ENCODE data around the gene HECTD4. TPM values are rescaled to one million over a fixed set of nuclear protein-coding genes. Genes with fewer than 3 reads are reported as not detected.

HECTD4 gene
- total and polyA plus RNA-seq, 2 experiments from 2014 or later = 25.7 to 36.9 TPM

DNA sequence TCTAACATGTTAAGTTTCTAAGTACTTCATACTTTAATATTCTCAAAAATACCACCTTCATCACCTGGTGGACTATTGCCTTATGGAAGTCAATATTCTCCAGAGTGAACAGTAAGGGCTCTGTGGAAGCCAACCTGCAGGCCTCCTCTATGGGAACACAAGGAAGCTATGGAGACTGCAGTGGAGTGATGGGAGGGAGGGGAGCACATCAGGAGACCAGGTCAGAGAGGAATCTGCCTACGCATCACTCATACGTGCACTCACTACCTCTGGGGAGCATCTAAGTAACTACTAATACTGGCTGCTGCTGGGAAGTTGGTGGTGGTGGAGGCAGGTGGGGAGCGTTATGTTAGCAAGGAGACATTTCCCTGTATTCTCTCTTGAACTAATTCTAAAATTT lies 19.9 kb downstream of the HECTD4 start:
- no peaks in the 10 kb centered on the region for H3F3A ChIP-seq (replicated peaks; ENCODE audit: low read depth)
- H3K4me2 ChIP-seq = no peak overlapping the region
- Mint-ChIP-seq H3K36me3 (ENCODE audit: low read depth) (no peaks in the 10 kb centered on the region), H3K4me3 (no peak overlapping the region), H3K4me1 (no peaks in the 10 kb centered on the region), H3K27ac (no peak overlapping the region), H3K27me3 (ENCODE audit: insufficient read depth, low read depth, poor library complexity) (peaks cover 4% of the 10 kb centered on the region), H3K9me3 (no peaks in the 10 kb centered on the region)
- DNase-seq (ENCODE audit: low spot score) = no peak
- no peaks in the 10 kb centered on the region for H3K36me3 ChIP-seq (ENCODE audit: insufficient read depth)
- no peaks in the 10 kb centered on the region for H3K9me2 ChIP-seq (ENCODE audit: insufficient read depth)
- no peaks in the 10 kb centered on the region for H3K27me3 ChIP-seq (ENCODE audit: insufficient read depth)
- no peaks in the 10 kb centered on the region for H3K4me1 ChIP-seq (ENCODE audit: insufficient read depth)
- H3K79me2 ChIP-seq (replicated peaks; ENCODE audit: insufficient read depth) = peaks cover 98% of the 10 kb centered on the region
- H3K4me3 ChIP-seq = no peak overlapping the region
- no peak for TF ChIP-seq EZH2 (IDR thresholded peaks at IDR 0.05; ENCODE audit: low read depth, unreplicated experiment)
- TF ChIP-seq ZNF331 (CRISPR knock-in tag; IDR thresholded peaks at IDR 0.05; ENCODE audit: low read depth) = no peak
- no peak for TF ChIP-seq STAT1 (IDR thresholded peaks at IDR 0.05; ENCODE audit: unreplicated experiment)
- TF ChIP-seq NANOG (IDR thresholded peaks at IDR 0.05; ENCODE audit: borderline replicate concordance) = no peak
- no peak for TF ChIP-seq POLR2AphosphoS5 (IDR thresholded peaks at IDR 0.05; ENCODE audit: low read depth)
- no peaks in the 10 kb centered on the region; the same call in 1 of the 2 replicates for H4K20me1 ChIP-seq (replicated peaks; ENCODE audit: insufficient read depth)
- ATAC-seq = peak; percentile 82
- no peak overlapping the region for H3K27ac ChIP-seq (ENCODE audit: low read depth)
- H2AFZ ChIP-seq = no peak overlapping the region

DNA sequence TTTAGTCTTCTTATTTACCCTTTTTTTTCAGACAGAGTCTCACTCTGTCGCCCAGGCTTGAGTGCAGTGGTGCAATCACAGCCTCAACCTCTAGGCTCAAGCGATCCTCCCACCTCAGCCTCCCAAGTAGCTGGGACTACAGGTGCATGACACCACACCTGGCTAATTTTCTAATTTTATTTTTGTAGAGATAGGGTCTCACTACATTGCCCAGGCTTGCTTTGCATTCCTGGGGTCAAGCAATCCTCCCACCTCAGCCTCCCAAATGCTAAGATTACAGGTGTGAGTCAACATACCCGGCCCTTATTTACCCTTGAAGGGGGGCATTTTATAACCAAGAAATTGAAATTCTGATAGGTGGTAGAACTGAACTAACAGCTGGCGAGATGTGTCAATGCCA lies 21.0 kb downstream of the HECTD4 start:
- DNase-seq (ENCODE audit: low spot score) = no peak
- H3K4me1 Mint-ChIP-seq = no peaks in the 10 kb centered on the region
- TF ChIP-seq ETS1 (IDR thresholded peaks at IDR 0.05) (no peak), EZH2phosphoT487 (IDR thresholded peaks at IDR 0.05; ENCODE audit: unreplicated experiment) (no peak), ZNF114 (CRISPR knock-in tag; IDR thresholded peaks at IDR 0.05) (no peak), EZH2 (IDR thresholded peaks at IDR 0.05; ENCODE audit: low read depth, unreplicated experiment) (no peak), POLR2AphosphoS5 (IDR thresholded peaks at IDR 0.05; ENCODE audit: low read depth) (no peak), STAT1 (IDR thresholded peaks at IDR 0.05; ENCODE audit: unreplicated experiment) (no peak), CTCF (conservative IDR thresholded peaks at IDR 0.05; ENCODE audit: low read depth in 2 of 2) (no peak), ZNF331 (CRISPR knock-in tag; IDR thresholded peaks at IDR 0.05; ENCODE audit: low read depth) (no peak), CREB1 (CRISPR knock-in tag; IDR thresholded peaks at IDR 0.05; ENCODE audit: low read depth) (no peak)
- TF ChIP-seq, protein P1, sequence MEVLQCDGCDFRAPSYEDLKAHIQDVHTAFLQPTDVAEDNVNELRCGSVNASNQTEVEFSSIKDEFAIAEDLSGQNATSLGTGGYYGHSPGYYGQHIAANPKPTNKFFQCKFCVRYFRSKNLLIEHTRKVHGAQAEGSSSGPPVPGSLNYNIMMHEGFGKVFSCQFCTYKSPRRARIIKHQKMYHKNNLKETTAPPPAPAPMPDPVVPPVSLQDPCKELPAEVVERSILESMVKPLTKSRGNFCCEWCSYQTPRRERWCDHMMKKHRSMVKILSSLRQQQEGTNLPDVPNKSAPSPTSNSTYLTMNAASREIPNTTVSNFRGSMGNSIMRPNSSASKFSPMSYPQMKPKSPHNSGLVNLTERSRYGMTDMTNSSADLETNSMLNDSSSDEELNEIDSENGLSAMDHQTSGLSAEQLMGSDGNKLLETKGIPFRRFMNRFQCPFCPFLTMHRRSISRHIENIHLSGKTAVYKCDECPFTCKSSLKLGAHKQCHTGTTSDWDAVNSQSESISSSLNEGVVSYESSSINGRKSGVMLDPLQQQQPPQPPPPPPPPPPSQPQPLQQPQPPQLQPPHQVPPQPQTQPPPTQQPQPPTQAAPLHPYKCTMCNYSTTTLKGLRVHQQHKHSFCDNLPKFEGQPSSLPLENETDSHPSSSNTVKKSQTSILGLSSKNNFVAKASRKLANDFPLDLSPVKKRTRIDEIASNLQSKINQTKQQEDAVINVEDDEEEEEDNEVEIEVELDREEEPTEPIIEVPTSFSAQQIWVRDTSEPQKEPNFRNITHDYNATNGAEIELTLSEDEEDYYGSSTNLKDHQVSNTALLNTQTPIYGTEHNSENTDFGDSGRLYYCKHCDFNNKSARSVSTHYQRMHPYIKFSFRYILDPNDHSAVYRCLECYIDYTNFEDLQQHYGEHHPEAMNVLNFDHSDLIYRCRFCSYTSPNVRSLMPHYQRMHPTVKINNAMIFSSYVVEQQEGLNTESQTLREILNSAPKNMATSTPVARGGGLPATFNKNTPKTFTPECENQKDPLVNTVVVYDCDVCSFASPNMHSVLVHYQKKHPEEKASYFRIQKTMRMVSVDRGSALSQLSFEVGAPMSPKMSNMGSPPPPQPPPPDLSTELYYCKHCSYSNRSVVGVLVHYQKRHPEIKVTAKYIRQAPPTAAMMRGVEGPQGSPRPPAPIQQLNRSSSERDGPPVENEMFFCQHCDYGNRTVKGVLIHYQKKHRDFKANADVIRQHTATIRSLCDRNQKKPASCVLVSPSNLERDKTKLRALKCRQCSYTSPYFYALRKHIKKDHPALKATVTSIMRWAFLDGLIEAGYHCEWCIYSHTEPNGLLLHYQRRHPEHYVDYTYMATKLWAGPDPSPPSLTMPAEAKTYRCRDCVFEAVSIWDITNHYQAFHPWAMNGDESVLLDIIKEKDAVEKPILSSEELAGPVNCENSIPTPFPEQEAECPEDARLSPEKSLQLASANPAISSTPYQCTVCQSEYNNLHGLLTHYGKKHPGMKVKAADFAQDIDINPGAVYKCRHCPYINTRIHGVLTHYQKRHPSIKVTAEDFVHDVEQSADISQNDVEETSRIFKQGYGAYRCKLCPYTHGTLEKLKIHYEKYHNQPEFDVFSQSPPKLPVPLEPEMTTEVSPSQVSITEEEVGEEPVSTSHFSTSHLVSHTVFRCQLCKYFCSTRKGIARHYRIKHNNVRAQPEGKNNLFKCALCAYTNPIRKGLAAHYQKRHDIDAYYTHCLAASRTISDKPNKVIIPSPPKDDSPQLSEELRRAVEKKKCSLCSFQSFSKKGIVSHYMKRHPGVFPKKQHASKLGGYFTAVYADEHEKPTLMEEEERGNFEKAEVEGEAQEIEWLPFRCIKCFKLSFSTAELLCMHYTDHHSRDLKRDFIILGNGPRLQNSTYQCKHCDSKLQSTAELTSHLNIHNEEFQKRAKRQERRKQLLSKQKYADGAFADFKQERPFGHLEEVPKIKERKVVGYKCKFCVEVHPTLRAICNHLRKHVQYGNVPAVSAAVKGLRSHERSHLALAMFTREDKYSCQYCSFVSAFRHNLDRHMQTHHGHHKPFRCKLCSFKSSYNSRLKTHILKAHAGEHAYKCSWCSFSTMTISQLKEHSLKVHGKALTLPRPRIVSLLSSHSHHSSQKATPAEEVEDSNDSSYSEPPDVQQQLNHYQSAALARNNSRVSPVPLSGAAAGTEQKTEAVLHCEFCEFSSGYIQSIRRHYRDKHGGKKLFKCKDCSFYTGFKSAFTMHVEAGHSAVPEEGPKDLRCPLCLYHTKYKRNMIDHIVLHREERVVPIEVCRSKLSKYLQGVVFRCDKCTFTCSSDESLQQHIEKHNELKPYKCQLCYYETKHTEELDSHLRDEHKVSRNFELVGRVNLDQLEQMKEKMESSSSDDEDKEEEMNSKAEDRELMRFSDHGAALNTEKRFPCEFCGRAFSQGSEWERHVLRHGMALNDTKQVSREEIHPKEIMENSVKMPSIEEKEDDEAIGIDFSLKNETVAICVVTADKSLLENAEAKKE (CRISPR knock-in tag; IDR thresholded peaks at IDR 0.05) = no peak
- no peak overlapping the region for H3K4me2 ChIP-seq
- H3F3A ChIP-seq (replicated peaks; ENCODE audit: low read depth) = no peaks in the 10 kb centered on the region
- H3K36me3 ChIP-seq (ENCODE audit: insufficient read depth) = no peaks in the 10 kb centered on the region
- ATAC-seq = no peak
- no peak overlapping the region for H2AFZ ChIP-seq
- no peaks in the 10 kb centered on the region for H3K9me2 ChIP-seq (ENCODE audit: insufficient read depth)
- no peaks in the 10 kb centered on the region for H3K4me1 ChIP-seq (ENCODE audit: insufficient read depth)
- H3K4me3 ChIP-seq = no peak overlapping the region
- H3K4me3 Mint-ChIP-seq = no peak overlapping the region
- no peaks in the 10 kb centered on the region for H3K36me3 Mint-ChIP-seq (ENCODE audit: low read depth)
- peaks cover 98% of the 10 kb centered on the region for H3K79me2 ChIP-seq (replicated peaks; ENCODE audit: insufficient read depth)
- no peak overlapping the region for H3K27ac Mint-ChIP-seq
- no peak overlapping the region for H3K27ac ChIP-seq (ENCODE audit: low read depth)
- H3K27me3 Mint-ChIP-seq (ENCODE audit: insufficient read depth, low read depth, poor library complexity) = peaks cover 4% of the 10 kb centered on the region
- no peaks in the 10 kb centered on the region; the same call in 1 of the 2 replicates for H4K20me1 ChIP-seq (replicated peaks; ENCODE audit: insufficient read depth)
- no peaks in the 10 kb centered on the region for H3K9me3 Mint-ChIP-seq
- H3K27me3 ChIP-seq (ENCODE audit: insufficient read depth) = no peaks in the 10 kb centered on the region

Data from GM23338 (cell line).